ENCODE data around the gene ZNF185.

DNA sequence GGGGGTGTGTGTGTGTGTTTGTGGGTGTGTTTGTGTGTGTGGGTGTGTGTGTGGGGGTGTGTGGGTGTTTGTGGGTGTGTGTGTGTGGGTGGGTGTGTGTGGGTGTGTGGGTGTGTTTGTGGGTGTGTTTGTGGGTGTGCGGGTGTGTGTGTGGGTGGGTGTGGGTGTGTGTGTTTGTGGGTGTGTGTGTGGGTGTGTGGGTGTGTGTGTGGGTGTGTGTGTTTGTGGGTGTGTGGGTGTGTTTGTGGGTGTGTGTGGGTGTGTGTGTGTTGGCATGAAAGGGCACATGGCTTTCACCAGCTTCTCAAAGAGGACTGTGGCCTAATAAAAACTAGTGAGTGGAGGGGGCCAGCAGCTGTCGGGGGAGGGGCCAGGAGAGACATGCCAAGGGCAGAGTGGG lies 25.3 kb upstream of the ZNF185 start:
- TF ChIP-seq, protein P1, sequence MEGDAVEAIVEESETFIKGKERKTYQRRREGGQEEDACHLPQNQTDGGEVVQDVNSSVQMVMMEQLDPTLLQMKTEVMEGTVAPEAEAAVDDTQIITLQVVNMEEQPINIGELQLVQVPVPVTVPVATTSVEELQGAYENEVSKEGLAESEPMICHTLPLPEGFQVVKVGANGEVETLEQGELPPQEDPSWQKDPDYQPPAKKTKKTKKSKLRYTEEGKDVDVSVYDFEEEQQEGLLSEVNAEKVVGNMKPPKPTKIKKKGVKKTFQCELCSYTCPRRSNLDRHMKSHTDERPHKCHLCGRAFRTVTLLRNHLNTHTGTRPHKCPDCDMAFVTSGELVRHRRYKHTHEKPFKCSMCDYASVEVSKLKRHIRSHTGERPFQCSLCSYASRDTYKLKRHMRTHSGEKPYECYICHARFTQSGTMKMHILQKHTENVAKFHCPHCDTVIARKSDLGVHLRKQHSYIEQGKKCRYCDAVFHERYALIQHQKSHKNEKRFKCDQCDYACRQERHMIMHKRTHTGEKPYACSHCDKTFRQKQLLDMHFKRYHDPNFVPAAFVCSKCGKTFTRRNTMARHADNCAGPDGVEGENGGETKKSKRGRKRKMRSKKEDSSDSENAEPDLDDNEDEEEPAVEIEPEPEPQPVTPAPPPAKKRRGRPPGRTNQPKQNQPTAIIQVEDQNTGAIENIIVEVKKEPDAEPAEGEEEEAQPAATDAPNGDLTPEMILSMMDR (IDR thresholded peaks at IDR 0.05; ENCODE audit: poor library complexity, severe bottlenecking) = no peak
- TF ChIP-seq TAF1 (IDR thresholded peaks at IDR 0.05; ENCODE audit: low read depth) = no peak
- TF ChIP-seq EP300 (conservative IDR thresholded peaks at IDR 0.05; ENCODE audit: poor library complexity, severe bottlenecking) = no peak
- TF ChIP-seq EZH2 (IDR thresholded peaks at IDR 0.05; ENCODE audit: borderline replicate concordance, insufficient read depth, low read length, poor library complexity, severe bottlenecking) = no peak
